SW480 (cell line): Measurements from ENCODE around the gene KCNK5.

Source experiments
- DNase-seq: peaks from one replicate; pipeline ENCODE4 v3.0.0-alpha.2; 2016; ENCODE audit warnings: low spot score

Gene KCNK5, protein sequence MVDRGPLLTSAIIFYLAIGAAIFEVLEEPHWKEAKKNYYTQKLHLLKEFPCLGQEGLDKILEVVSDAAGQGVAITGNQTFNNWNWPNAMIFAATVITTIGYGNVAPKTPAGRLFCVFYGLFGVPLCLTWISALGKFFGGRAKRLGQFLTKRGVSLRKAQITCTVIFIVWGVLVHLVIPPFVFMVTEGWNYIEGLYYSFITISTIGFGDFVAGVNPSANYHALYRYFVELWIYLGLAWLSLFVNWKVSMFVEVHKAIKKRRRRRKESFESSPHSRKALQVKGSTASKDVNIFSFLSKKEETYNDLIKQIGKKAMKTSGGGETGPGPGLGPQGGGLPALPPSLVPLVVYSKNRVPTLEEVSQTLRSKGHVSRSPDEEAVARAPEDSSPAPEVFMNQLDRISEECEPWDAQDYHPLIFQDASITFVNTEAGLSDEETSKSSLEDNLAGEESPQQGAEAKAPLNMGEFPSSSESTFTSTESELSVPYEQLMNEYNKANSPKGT

DNA sequence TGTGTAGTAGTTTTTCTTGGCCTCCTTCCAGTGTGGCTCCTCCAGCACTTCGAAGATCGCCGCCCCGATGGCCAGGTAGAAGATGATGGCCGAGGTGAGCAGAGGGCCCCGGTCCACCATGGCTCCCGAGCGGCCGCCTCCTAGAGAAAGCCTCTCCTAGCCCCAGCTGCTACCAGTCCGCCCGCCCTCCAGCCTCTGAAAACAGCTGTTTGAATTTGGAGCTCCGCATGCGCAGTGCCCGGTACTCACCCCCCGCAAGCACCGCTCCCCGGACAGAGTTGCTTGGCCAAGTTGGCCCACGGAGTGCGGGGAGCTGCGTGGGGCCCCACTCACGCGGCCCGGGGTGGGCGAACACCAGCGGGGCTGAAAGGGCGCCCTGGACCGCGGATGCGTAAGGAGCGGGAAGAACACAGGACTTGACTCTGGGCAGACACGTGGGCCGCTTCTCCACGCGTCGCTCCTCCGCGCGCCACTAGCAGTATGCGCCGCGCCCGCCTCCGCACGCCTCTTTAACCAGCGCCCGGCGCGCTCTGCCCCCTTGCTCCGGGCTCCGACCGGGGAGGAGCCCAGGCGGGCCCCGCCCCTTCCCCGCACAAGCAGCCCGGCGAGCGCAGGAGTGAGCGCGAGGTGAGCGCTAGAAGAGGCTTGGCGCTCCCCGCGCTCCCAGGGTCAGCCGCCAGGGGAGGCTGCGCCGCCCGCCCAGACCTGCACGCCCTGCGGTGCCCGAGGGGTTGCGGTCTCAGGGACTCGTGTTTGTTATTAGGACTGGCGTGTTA is at the start of gene KCNK5:
TSS of gene KCNK5 (minus strand) at position 484 of the 776 bp plus-strand sequence. CDS start at position 120, 364 bp downstream.
- DNase-seq: peak; percentile 71

- DNase-seq: no peak
Measured at GRCh38 chr6:39276379-39276995, 47.2 kb upstream of the KCNK5 start.

DNA sequence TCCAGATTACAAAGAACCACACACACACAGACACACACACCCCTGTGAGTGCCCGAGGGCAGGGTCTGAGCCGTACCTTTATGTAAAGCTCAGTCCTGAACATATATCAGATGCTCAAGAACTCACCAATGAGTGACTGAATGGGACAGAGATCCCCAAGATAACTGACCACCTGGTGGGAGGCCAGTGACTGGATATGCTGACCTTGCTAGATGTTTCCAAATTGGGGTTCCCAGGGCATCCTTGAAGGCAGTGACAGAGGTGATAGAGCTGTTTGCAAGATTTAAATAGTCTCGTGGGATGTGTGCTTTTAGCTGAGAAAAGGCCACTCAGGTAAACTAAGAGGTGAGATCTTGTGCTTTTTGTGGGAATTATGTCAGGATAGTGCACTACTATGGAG is 45.6 kb upstream of the KCNK5 start:
- no peak for DNase-seq

GRCh38 chr6:39274471-39274870 is 45.2 kb upstream of the KCNK5 start:
- no peak for DNase-seq

DNA sequence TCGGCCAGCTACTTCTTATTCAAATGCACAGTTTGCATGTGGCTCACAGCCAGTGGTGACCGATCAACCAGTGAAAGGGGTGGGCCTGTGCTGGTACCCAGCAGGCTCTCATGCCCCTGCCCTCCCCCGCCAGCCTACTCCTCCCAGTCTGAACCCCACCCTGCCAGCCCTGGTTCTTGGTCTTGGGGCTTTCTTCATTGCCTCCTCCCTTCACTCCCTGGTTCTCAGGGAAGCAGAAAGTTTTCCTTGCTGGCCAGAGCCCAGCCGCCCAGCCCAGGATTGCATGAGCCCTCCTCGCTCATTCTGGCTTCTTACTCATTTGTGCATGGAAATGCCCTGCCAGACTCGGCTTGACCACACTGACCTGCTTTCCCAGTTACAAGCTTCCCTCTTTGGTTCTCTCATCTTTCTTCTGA is 44.1 kb upstream of the KCNK5 start:
- no peak for DNase-seq

DNA sequence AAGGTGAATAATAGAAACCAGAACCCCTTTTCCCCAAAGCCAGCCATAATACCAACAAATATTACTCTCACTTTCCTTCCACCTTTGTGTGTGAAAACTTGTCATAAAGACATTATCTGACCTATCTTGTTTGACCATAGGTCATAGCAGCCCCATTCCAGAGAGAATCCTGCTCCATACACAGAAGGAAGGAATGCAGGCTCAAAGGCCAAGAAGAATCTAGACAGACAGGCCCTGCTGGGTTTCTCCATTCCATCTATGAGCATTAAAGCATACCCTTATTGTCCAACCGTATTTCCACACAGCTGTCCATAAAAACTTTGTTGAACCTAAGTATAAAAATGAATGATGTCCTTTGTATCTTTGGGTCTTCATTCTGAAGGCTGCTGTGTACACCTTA is 40.7 kb upstream of the KCNK5 start:
- no peak for DNase-seq

GRCh38 chr6:39268721-39269120 is 39.4 kb upstream of the KCNK5 start:
- DNase-seq: no peak

- no peak for DNase-seq
Measured at GRCh38 chr6:39268171-39268570, 38.9 kb upstream of the KCNK5 start.

DNA sequence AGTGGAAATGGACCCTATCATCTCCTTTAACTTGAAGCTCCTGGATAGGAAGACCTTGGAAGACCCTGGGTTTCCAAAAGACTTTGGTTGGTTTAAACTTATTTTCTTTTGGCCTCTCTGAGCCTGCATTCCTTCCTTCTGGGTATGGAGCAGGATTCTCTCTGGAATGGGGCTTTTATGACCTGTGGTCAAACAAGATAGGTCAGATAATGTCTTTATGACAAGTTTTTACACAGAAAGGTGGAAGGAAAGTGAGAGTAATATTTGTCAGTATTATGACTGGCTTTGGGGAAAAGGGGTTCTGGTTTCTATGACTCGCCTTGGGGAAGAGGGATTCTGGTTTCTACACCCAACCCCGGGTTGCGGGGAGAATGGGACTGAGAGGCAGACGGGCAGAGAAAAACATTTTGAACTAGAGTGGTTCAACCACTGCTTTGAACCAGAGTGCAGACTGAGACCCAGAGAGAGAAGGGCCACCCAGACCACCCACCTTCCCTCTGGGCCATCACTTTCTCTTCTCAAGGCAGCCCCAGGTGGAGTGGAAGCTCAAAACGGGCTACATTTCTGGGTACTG is 37.6 kb upstream of the KCNK5 start:
- DNase-seq: no peak

DNA sequence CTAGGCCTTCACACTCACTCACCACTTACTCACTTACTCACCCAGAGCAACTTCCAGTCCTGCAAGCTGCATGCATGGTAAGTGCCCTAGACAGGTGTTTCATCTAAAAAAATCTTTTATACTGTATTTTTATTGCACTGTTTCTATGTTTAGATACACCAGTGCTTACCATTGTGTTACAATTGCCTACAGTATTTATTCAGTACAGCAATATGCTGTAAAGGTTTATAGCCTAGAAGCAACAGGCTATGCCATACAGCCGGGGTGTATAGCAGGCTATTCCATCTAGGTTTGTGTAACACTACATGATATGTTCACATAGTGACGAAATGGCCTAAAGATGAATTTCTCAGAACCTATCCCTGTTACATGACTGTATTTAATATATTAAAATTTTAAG is 37.1 kb upstream of the KCNK5 start:
- DNase-seq: no peak

DNA sequence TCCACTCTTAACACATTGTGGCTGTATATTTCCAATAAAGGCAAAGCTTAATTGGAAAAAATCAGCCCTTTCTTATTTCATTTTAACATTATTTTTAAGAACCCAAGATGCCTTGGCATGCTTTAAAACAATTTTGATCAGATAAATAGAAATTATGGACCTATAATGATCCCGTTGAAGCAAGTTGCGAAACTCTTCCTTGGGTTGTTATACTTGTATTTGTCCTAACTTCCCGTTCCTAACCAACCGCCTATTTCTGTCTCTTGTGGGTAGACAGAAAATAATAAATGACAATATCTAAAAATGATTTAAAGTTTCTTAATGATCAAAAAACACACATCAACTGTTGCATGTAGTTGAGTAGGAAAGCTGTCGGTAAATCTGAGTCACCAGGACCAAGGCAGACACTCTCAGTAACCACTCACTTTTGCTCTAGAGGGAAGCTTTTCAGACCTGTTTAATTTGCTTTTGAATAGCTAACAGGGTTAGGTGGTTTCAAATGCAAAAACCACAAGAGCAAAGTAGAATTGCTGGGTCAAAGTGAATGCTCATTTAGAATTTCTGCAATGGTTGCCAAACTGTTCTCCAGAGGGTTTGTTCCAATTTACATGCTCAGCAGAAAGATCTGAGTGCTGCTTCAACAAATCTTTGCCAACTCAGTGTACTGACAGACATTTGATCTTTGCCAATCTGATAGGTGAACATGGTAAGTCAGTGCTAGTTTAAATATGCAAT is 34.2 kb upstream of the KCNK5 start:
- no peak for DNase-seq

DNA sequence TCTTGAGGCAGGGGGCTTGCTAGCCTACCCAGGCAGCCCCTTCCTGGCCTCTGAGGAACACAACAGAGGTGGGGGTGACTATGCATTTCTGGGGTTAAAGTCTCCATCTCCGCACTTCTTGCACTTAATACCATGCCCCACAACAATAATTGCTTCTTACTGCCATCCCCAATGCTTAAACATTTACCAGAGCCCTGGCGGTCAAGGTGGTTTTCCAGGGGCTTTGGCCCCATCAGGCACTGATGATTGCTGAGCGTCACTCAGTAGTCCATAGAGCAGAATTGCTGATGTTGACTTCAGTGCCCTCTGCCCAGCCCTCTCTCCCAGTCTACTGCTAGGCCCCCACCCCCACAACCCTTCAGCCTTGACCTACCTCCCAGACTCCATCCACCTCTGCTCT is 32.5 kb upstream of the KCNK5 start:
- no peak for DNase-seq

GRCh38 chr6:39260953-39261352 is 31.7 kb upstream of the KCNK5 start:
- DNase-seq: no peak

DNA sequence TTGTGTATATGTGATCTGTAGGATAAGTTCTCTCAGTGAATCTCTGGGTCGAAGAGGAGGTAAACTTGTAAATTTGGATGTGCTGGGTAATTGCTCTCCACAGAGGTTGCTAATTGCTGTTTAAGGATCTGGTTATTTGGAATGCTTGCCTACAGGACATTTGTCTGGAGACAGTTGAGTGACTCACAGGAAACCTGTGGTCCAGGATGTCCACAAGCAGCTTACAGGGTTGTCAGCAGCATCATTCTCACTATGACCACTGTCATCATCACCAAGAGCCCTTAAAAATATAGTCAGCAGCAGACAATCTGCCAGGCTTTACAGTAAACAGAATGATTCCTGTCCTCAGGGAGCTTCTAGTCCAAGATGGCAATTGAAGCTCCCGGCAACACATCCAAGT is 31.2 kb upstream of the KCNK5 start:
- DNase-seq: no peak

DNA sequence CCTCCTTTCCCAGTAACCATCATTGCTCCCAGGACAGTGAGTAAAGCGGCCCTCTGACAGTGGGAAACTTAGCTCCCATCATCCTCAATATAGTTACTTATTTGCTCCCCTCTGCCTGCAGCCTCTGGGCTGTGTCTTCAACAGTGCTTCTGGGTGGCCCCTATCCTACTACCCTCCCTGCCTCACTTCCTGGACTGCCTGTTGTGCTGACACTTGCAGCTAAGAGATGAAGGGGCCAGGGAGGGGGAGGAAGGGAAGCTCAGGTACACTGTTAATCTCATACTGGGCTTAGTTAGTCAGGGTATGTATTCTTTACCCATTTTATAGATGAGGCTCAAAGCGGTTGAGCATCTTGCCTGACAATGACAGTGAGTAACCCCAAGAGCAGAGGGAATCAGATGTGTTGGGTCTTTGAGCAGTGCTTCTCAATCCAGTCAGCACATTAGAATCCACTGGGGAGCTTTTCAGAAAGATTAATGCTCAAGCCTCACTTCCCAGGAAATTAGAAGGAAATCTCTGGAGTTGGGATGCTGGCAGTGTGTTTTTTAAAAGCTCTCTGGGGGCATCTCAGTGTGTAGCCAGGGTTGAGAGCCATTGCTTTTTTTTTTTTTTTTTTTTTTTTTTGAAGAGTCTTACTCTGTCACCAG is 27.1 kb upstream of the KCNK5 start:
- no peak for DNase-seq

DNA sequence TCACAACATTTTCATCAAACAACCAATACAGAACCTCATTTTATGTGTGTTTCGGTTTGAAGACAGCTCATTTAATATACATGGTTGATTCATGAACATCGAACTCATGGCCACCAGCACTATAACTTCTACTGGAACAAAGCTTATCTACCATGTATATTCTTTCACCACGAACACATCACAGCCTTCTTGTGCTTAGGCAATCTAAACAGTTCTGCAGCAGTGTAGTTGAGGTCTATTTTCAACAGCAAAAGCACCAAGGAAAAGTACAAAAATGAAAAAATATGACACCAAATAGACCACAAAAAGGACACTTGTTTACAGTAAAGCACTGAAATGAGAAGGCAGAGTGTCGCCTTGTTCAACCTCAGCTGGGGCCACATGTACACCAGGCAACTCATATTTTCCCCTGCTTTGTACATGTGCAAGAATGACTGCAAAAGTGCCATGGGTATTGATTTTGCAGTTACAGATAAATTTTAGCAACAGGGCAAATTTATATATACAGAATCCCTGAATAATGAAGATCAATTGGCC is 25.8 kb upstream of the KCNK5 start:
- no peak for DNase-seq

DNA sequence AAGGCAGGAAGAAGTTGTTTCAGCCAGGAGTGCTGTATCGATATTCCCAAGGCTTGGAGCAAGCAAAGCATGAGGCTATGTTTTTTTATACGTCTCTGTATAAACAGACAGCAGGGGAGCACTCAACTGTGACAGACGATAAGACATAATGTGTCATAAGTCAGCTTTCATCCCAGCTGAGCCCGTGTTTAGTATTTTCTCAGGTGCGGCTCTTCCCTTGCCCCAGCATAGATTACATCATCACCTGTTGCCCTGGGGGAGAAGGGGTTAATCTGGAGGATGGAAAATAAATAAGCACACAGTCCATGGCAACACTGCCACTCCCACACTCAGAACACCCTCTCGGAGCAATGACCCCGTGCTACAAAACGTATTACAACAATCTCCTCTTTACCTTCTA is 22.1 kb upstream of the KCNK5 start:
- DNase-seq: no peak

DNA sequence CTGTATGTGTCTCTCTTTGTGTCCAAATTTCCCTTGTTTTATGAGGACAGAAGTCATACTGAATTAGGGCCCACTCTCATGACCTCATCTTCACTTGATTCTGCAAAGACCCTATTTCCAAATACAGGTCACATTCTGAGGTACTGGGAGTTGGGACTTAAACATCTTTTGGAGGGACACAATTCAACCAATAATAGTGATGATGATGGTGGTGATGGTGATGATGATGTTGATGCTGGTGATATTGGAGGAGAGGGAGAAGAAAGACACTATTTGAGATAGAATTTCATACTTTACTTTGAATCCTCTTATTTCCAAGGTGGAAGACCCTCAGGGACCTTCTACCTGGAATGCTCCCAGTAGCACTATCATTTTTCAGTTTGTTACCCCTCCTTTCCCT is 21.2 kb upstream of the KCNK5 start:
- DNase-seq: no peak

DNA sequence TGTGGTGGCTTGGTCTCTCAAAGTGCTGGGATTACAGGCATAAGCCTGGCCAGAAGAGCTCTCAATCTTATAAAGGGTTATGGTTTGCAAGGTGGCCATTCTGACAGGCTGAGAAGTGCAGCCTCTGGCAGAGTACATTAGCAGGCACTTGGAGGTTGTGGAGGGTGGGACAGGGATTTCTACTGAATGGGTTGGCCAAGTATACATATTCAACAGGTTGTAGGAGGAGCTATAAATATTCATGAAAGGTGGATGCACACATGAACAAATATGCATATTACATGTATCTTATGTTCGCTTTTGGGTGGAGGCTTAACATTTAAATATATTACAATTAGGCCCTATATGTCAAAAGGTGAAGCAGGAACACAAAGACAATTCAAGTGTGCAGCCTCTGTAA is 20.0 kb upstream of the KCNK5 start:
- DNase-seq: no peak

GRCh38 chr6:39247667-39248194 is 18.5 kb upstream of the KCNK5 start:
- no peak for DNase-seq

DNA sequence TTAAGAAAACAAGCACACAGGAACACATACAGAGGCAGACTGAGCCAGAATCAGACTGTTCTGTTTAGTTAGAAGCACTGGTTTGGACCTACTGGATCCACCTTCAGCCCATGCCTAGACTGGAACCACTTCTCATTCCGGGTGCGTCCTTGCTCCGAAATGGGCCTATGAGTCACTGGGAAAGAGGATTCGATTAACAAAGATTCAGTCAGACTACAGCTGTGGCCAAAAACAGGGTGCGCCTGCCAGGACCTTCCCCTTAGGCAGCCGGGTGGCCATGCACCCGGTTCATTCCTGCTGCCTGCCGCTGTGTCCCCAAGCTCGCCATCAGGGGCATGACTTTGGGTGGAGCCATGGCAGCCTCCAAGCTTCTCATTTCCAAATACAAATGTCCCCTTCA is 14.5 kb upstream of the KCNK5 start:
- DNase-seq: no peak
